Naive B cell (primary cell): ENCODE measurements around the gene SNAPC5. TPM values are rescaled to one million over a fixed set of nuclear protein-coding genes. Genes with fewer than 3 reads are reported as not detected.
"Not testable (repeated sequence)": the region's sequence is repeated elsewhere in the genome, so short reads cannot be mapped to it uniquely, and the experiment has no call there.

Experiments
- ATAC-seq, 2 donors: fragments of 150-1000 bp; cut with Tn5 transposase; 2 replicates each; pipeline ENCODE4 v1.10.0; 2021; ENCODE audit warnings: low read depth in 2 of 2, mild to moderate bottlenecking in 2 of 2, moderate library complexity in 2 of 2
- DNase-seq: peaks from one replicate; pipeline ENCODE4 v3.0.0; 2022
- H3K27ac Mint-ChIP-seq, 6 donors: one replicate each; pipeline ENCODE4 v1.8.0; 2020 to 2022; ENCODE audit warnings: mild to moderate bottlenecking in 6 of 6, mixed read lengths in 6 of 6, moderate library complexity in 5 of 6, inconsistent platforms in 2 of 6
- H3K27me3 Mint-ChIP-seq, 3 donors: one replicate each; pipeline ENCODE4 v1.8.0; 2021 to 2022; ENCODE audit warnings: mixed read lengths in 3 of 3, mild to moderate bottlenecking in 1 of 3
- H3K36me3 Mint-ChIP-seq, 2 donors: one replicate each; pipeline ENCODE4 v1.8.0; 2020 to 2022; ENCODE audit warnings: mixed read lengths in 2 of 2, inconsistent platforms in 1 of 2, mild to moderate bottlenecking in 1 of 2
- H3K4me1 Mint-ChIP-seq, 3 donors: one replicate each; pipeline ENCODE4 v1.8.0; 2020 to 2022; ENCODE audit warnings: mixed read lengths in 3 of 3, inconsistent platforms in 1 of 3, mild to moderate bottlenecking in 1 of 3, moderate library complexity in 1 of 3
- H3K4me3 Mint-ChIP-seq, 8 donors: one replicate each; pipeline ENCODE4 v1.8.0; 2020 to 2022; ENCODE audit warnings: mild to moderate bottlenecking in 8 of 8, mixed read lengths in 8 of 8, moderate library complexity in 8 of 8, inconsistent platforms in 2 of 8
- H3K9me3 Mint-ChIP-seq, 7 donors: one replicate each; pipeline ENCODE4 v1.8.0; 2020 to 2022; ENCODE audit warnings: mixed read lengths in 7 of 7, mild to moderate bottlenecking in 5 of 7, inconsistent platforms in 2 of 7, moderate library complexity in 1 of 7
- polyA plus RNA-seq, 6 donors: library from polyadenylated mRNA; unstranded; fragments of 300-500 nt; fragmentation: Illumina TruSeq; gene quantifications; one replicate each; pipeline ENCODE4 v1.2.3, GENCODE V29; 2021; ENCODE audit warnings: low read depth in 6 of 6

The SNAPC5 gene
- polyA plus RNA-seq, 6 donors from 2014 or later, result 45.0 to 69.6 (median 53.4) TPM

DNA sequence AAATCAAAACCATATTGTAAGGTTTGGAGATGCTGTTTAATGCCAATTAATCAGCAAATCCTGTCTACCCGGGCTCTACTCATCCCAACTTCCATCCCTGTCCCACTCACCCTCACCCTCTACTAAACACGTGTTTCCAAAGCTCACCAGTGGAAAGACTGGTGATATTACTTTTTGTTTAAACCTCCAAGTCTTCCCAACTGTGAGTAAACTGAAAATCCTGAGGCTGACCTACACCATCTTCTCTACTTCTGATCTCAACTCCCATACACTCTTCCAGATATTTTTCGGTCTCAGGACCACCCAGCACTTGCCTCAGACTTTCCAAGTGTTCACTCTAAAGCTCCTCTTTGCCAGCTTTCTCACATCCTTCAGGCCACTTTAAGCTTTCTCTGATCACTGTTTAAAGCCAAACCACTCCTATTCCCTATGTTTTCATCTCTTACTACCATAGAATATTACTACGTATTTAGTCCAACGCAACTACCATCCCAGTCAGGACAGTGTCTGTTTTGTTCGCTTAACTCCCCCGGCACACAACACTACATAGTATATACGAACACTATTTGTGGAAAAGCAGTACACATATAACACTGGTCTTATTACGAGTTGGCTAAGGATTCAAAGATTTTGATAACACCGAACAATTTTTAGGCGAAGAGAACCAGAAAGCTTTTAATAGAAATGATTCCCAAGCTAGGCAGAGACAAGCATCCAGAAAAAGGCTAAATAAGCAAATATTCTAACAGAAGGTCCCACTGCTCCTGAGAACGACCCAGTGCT, 6.4 kb upstream of the SNAPC5 start:
- H3K4me1 Mint-ChIP-seq, result peaks cover 30 to 45% (median 40%) of the 10 kb centered on the region in 3 donors
- ATAC-seq (no peak), DNase-seq (no peak)
- H3K27me3 Mint-ChIP-seq, result no peaks in the 10 kb centered on the region
- no peaks in the 10 kb centered on the region for H3K9me3 Mint-ChIP-seq
- H3K27ac Mint-ChIP-seq, result peak overlapping the region; percentile 91 to 100 (median 100)
- H3K4me3 Mint-ChIP-seq, result peak overlapping the region; percentile 84 to 100 (median 99)
- H3K36me3 Mint-ChIP-seq, result peaks cover 8 to 22% of the 10 kb centered on the region in 2 donors

DNA sequence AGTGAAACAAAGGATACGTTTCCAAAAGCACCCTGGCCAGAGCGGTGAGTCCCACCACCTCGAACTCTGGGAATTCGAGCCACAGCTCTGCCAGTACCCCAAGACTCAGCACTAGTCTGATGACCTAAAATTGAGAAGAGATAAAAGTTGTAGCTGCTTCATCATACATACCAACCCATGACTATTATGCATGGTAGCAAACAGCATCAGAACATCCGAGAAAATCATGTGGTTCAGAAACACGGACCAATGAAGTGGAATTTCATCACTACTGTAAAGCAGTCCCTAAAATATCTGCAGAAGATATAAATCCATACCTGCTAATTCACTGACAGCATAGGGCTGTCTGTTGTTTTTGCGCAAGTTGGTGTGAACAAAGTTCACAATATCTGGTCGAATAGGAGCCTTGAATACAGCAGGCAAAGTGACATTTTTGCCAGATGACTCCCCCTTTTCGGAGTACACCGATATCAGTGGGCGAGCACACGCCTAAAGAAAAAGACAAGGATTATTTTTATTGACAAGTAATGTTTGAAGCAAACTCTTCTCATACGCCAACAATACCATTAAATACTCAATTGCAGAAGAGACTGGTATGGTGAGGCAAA, 5.6 kb upstream of the SNAPC5 start:
- ATAC-seq, DNase-seq, H3K27me3 Mint-ChIP-seq, H3K9me3 Mint-ChIP-seq: not testable (repeated sequence)
- Mint-ChIP-seq H3K36me3 (peaks cover 8 to 22% of the 10 kb centered on the region in 2 donors), H3K27ac (peak overlapping the region in 4 of 6 donors; percentile 83 to 100 (median 93)), H3K4me1 (peaks cover 31 to 46% (median 40%) of the 10 kb centered on the region in 3 donors), H3K4me3 (peak overlapping the region; percentile 84 to 100 (median 99))

DNA sequence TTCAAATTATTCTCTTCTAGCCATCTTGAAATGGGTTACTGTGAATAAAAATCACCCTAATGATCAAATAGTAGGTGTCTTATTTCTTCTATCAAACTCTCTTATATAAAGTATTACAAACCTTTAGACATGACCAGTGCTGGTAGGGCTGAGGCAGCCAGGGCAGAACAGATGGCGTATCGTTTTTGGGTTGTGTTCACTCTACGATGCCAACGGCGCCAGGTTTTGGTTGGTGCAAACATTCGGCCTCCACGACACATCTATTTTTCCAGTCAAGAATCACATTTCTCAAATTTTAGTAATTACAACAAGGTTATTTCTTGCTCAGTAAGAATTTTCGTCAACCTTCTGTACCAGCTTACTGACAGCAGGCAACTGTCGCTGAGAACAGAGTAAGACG, 4.9 kb upstream of the SNAPC5 start:
- Mint-ChIP-seq H3K27me3 (no peaks in the 10 kb centered on the region), H3K36me3 (peaks cover 8 to 22% of the 10 kb centered on the region in 2 donors), H3K27ac (peak overlapping the region in 2 of 6 donors; percentile 29 to 36), H3K9me3 (no peaks in the 10 kb centered on the region), H3K4me3 (peak overlapping the region in 6 of 8 donors; percentile 61 to 100 (median 90)), H3K4me1 (peaks cover 37 to 53% (median 45%) of the 10 kb centered on the region in 3 donors)
- no peak for DNase-seq
- ATAC-seq, result no peak

DNA sequence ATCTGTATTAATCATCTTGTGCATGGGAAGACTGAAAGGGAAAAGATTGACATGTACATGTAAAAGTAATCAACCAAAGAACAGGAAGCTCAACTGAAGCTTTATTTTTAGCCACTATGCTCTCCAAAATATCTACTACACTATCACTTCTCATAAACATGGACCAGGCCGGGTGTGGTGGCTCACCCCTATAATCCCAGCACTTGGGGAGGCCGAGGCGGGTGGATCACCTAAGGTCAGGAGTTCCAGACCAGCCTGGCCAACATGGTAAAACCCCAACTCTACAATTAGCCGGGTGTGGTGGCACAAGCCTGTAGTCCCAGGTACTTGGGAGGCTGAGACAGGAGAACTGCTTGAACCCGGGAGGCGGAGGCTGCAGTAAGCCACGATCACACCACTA, 2.8 kb upstream of the SNAPC5 start:
- Mint-ChIP-seq H3K4me1 (peaks cover 38 to 60% (median 44%) of the 10 kb centered on the region in 3 donors), H3K36me3 (peaks cover 8 to 22% of the 10 kb centered on the region in 2 donors), H3K27ac (peak overlapping the region in 1 of 6 donors; percentile 15), H3K4me3 (peak overlapping the region in 1 of 8 donors; percentile 95)
- DNase-seq, ATAC-seq, H3K27me3 Mint-ChIP-seq, H3K9me3 Mint-ChIP-seq: not testable (repeated sequence)

DNA sequence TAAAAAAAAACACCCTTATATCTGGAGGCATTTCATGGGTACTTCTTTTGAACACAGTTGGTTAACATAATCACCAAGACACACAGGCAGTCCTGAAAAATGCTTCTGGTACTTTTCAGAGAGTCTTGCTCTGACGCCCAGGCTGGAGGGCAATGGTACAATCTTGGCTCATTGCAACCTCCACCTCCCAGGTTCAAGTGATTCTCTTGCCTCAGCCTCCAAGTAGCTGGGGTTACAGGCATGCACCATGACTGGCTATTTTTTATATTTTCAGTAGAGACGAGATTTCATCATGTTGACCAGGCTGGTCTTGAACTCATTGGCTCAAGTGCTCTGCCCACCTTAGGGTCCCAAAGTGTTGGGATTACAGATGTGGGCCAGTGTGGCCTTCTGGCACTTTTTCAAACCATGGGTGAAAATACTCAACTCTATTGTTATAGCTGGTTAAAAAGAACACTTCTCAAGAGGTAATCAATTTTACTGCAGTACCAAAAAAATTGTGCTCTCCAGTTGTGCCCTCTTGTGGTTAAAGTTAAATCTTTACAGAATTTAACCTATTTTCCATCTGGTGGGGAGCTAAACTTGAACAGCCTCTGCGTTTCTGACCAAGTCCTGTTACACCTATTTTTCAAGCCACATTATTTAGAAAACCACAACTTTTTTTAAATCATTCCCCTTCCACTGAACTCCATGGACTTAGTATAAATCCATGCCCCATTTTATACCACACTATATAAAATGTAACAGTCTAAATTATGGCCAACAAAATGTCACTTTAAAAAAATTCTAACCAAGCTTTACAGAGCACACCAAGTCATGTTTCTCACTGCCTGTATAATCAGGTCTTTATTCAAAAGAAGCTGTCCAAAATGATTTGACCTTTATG, 1.2 kb upstream of the SNAPC5 start:
- Mint-ChIP-seq H3K36me3 (peaks cover 7 to 22% of the 10 kb centered on the region in 2 donors), H3K4me1 (peaks cover 31 to 55% (median 34%) of the 10 kb centered on the region in 3 donors), H3K9me3 (no peaks in the 10 kb centered on the region), H3K27me3 (no peaks in the 10 kb centered on the region), H3K27ac (peak overlapping the region in 5 of 6 donors; percentile 24 to 99 (median 95)), H3K4me3 (peak overlapping the region in 3 of 8 donors; percentile 41 to 97 (median 95))
- ATAC-seq (no peak), DNase-seq (peak; percentile 29)

DNA sequence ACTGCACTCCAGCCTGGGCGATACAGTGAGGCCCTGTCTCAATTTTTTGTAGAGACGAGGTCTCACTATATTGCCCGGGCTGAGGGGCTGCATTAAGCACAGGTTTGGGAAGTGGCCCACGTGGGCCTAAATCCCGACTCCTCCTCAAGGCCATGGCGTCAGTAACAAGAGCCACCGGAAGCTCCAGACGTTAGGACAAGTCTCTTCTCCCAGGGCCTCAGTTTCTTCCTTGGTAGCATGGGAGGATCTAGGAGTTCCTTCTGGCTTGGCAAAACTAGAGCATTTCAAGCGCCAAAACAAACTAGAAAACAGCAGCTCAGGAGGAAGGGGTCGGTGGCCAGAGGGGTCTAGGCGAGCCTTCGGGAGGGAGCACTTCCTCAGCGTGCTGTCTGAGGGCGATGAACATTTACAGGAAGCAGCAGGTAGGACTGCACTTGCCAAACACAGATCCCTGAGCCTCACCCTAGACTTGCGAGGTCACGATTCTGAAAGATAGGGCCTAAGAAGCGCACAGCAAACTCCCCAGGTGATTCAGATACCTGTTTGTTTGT, 536 bp downstream of the SNAPC5 start:
- Mint-ChIP-seq H3K27me3 (no peaks in the 10 kb centered on the region), H3K4me1 (peaks cover 19 to 40% (median 26%) of the 10 kb centered on the region in 3 donors), H3K27ac (peak overlapping the region; percentile 95 to 99 (median 97)), H3K9me3 (no peaks in the 10 kb centered on the region), H3K36me3 (peaks cover 10 to 17% of the 10 kb centered on the region in 2 donors), H3K4me3 (peak overlapping the region; percentile 94 to 97 (median 95))
- no peak for DNase-seq
- ATAC-seq, result peak; percentile 34

DNA sequence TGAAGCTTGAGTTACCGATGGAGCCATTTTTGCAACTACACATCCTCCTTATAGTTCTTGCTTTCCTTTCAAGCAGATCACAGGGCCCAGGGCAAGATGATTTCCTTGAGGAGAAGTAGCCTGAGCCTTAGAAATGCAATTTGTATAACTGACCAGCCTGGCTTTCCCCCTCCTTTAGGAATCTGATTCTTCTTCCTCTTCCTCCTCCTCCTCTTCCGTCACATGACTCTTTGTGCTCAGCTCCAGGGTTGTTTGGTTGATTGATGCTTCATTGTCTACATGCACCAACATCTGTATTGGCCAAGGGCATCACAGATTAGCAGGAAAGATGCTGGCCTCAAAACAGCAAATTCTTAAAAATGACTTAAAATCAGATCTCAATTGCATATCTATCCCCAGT, 3.3 kb downstream of the SNAPC5 start:
- Mint-ChIP-seq H3K9me3 (no peaks in the 10 kb centered on the region), H3K27ac (peak overlapping the region in 4 of 6 donors; percentile 4 to 79 (median 34)), H3K27me3 (no peaks in the 10 kb centered on the region), H3K4me3 (peak overlapping the region in 2 of 8 donors; percentile 37 to 82), H3K36me3 (peaks cover 8 to 14% of the 10 kb centered on the region in 2 donors), H3K4me1 (peaks cover 13 to 35% (median 22%) of the 10 kb centered on the region in 3 donors)
- ATAC-seq (no peak), DNase-seq (no peak)

DNA sequence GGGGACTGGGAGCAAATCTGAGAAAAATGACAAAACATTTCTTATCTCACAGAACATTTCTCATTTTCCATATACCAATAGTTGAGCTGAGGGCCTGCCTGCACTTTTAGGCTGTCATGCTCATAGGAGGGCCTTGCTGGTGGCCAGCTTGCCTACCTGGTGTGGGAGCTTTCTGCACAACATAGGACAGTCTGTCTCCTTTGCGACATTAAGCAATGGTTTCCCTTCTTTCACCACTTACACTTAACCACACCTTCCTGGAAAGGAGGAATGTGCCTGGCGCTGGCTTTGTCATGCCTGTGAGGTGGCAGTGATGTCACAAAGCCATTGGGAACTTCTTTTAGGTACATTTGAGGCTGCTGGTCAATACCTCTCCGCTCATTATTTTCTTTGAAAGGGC, 5.7 kb downstream of the SNAPC5 start:
- Mint-ChIP-seq H3K4me3 (no peak overlapping the region), H3K9me3 (no peaks in the 10 kb centered on the region), H3K27me3 (no peaks in the 10 kb centered on the region), H3K36me3 (peaks cover 8 to 14% of the 10 kb centered on the region in 2 donors), H3K27ac (no peak overlapping the region), H3K4me1 (peaks cover 5 to 21% (median 11%) of the 10 kb centered on the region in 3 donors)
- ATAC-seq (no peak), DNase-seq (no peak)

DNA sequence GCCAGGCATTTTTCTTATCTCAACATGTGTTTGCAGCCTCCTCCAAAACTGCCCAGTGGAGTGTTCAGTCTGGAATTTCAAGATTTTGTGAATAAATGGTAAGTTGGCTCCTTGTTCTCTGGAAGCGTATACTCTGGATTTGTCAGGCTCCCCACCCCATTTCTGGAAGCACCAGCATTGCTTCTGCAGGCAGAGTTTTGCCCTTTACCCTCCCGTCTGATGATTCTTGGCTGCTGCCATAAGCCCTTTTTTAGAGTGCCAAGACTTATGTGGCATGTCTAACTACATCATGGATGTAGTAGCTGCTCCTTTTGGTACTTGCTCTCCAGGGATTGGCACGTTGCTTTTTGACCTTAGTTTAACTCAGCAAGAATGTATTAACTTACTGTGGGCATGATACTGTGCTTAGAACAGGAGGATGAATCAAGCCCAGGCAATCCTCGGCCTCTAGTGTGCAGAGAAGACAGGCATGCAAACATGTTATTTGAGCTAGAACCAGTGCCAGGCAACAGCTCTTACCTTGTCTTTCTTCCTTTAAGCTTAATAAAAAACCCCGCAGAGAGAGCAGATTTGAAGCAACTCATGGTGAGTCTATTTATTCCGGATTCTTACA, 8.3 kb downstream of the SNAPC5 start:
- H3K36me3 Mint-ChIP-seq, result peaks cover 4 to 11% of the 10 kb centered on the region in 2 donors
- H3K9me3 Mint-ChIP-seq, result no peaks in the 10 kb centered on the region
- peak overlapping the region in 2 of 6 donors; percentile 16 to 82 for H3K27ac Mint-ChIP-seq
- no peak for ATAC-seq
- no peak overlapping the region for H3K4me3 Mint-ChIP-seq
- no peaks in the 10 kb centered on the region for H3K27me3 Mint-ChIP-seq
- H3K4me1 Mint-ChIP-seq, result peaks cover 0 to 7% (median 2%) of the 10 kb centered on the region in 3 donors
- DNase-seq, result no peak

DNA sequence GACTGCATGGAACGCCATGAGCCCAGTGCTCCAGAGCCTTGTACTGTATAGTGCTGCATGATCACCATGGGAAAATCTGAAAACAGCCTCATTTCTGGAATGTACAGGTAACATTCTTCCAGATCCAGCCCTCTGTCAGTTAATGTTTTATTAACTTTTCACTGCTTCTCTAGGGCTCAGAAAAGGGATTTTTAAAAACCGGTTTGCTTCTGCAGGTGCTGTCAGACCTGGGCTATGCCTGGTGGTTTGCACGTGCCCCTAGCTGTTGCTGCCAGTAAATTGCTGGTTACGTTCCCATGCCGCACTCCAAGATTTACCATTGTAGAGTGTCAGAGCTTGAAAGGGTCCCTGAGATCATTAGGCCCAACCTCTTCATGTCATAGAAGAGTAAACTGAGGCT, 9.0 kb downstream of the SNAPC5 start:
- Mint-ChIP-seq H3K4me3 (no peak overlapping the region), H3K36me3 (peaks cover under 1 to 8% of the 10 kb centered on the region in 2 donors), H3K27ac (peak overlapping the region in 1 of 6 donors; percentile 59), H3K27me3 (no peaks in the 10 kb centered on the region), H3K9me3 (no peaks in the 10 kb centered on the region), H3K4me1 (peaks cover 0 to 4% (median 0%) of the 10 kb centered on the region in 3 donors)
- no peak for ATAC-seq
- no peak for DNase-seq

DNA sequence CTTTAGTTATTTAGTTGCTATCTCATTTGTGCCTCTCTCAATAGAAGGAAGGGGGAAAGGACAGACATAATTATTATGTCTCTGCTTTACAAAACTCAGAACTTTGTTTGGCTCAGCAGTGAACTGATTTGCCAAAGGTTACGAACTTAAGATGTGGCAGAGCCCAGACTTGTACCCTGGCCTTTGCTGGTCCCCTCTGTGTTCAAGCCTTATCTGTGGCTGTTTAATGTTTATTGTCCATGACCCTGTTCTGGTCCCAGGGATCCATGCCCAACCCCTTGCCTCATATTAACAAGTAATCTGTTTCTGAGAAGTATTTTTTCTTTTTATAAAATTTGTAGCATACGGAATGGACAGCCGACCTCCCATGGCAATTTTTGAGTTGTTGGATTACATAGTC, 10.7 kb downstream of the SNAPC5 start:
- H3K4me3 Mint-ChIP-seq, result no peak overlapping the region
- peak overlapping the region in 1 of 6 donors; percentile 44 for H3K27ac Mint-ChIP-seq
- peaks cover 0 to 4% (median 4%) of the 10 kb centered on the region in 3 donors for H3K4me1 Mint-ChIP-seq
- no peaks in the 10 kb centered on the region for H3K9me3 Mint-ChIP-seq
- ATAC-seq (no peak), DNase-seq (no peak)
- H3K36me3 Mint-ChIP-seq, result peaks cover 13 to 17% of the 10 kb centered on the region in 2 donors
- no peaks in the 10 kb centered on the region for H3K27me3 Mint-ChIP-seq

DNA sequence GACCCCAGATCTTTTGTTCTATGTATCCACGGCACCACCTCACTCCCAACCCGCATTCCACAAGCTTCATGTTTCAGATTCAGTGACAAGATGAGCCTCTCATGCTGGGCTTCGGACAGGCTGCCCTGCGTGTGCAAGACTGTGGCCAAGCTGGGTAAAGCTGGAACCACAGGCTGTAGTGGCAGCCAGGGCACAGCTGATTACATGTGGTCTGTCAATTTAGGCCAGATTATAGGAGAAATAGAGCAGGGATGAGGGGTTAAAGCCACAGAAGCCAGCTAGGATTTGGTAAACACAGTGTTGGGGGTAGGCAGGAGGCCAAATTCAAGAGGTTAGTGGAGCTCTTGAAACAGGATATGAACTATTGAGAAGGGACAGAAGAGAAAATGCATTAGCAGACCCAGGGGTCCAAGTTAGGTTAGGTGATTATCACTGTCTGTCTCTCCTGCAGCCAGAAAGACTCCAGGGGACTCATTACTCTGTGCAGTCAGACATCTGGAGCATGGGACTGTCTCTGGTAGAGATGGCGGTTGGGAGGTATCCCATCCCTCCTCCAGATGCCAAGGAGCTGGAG, 12.9 kb downstream of the SNAPC5 start:
- H3K4me1 Mint-ChIP-seq, result peaks cover under 1 to 11% (median 4%) of the 10 kb centered on the region in 3 donors
- DNase-seq (no peak), ATAC-seq (no peak)
- no peak overlapping the region for H3K4me3 Mint-ChIP-seq
- peaks cover 17 to 31% of the 10 kb centered on the region in 2 donors for H3K36me3 Mint-ChIP-seq
- H3K27ac Mint-ChIP-seq, result peak overlapping the region in 3 of 6 donors; percentile 31 to 47 (median 31)
- H3K27me3 Mint-ChIP-seq, result no peaks in the 10 kb centered on the region
- no peaks in the 10 kb centered on the region for H3K9me3 Mint-ChIP-seq
